Measurements from ENCODE around the gene DEFB131B.
"Not testable (repeated sequence)": the region's sequence is repeated elsewhere in the genome, so short reads cannot be mapped to it uniquely, and the experiment has no call there.

- not testable (repeated sequence) for TF ChIP-seq CTCF (IDR thresholded peaks at IDR 0.05 in 2 of 3, conservative IDR thresholded peaks at IDR 0.05 in 1 of 3; ENCODE audit: borderline replicate concordance in 1 of 3, insufficient read depth in 1 of 3, low read depth in 2 of 3, low read length in 2 of 3); ZFX (IDR thresholded peaks at IDR 0.05); EZH2 (IDR thresholded peaks at IDR 0.05); CBX3 (IDR thresholded peaks at IDR 0.05; ENCODE audit: low read depth); TCF7L2 (IDR thresholded peaks at IDR 0.05; ENCODE audit: borderline replicate concordance, extremely low read depth, insufficient read depth, insufficient read length)
Observed at GRCh38 chr11:71911986-71912340, 33.7 kb downstream of the DEFB131B start.
